Upper lobe of left lung (tissue), 6 donors: Measurements from ENCODE around the gene PRR15. TPM values are rescaled to one million over a fixed set of nuclear protein-coding genes. Genes with fewer than 3 reads are reported as not detected.

ENCODE experiments used
- ATAC-seq, 2 donors: fragments of 200-7000 bp; cut with Tn5 transposase; one replicate each; pipeline ENCODE4 v1.9.1; 2022; ENCODE audit warnings: mild to moderate bottlenecking in 2 of 2, moderate library complexity in 2 of 2; ENCODE audit not compliant: low FRiP score in 2 of 2
- DNase-seq, 2 donors: peaks; one replicate each; pipeline ENCODE4 v3.0.0-alpha.2; 2019 to 2020
- H3K27ac ChIP-seq, 4 donors: fragments of 200-600 bp; sonication (generic); one replicate each; pipeline ENCODE4 v1.5.1; 2016 to 2019
- H3K27me3 ChIP-seq, 4 donors: fragments of 200-600 bp; sonication (generic); one replicate each; pipeline ENCODE4 v1.5.1; 2017 to 2019
- H3K36me3 ChIP-seq, 4 donors: fragments of 200-600 bp; sonication (generic); one replicate each; pipeline ENCODE4 v1.5.1; 2016 to 2019
- H3K4me1 ChIP-seq, 4 donors: fragments of 200-600 bp; sonication (generic); one replicate each; pipeline ENCODE4 v1.5.1; 2018 to 2019
- H3K4me3 ChIP-seq, 4 donors: fragments of 200-600 bp; sonication (generic); one replicate each; pipeline ENCODE4 v1.5.1; 2017 to 2019; ENCODE audit warnings: mild to moderate bottlenecking in 2 of 4, moderate library complexity in 1 of 4
- H3K9me3 ChIP-seq, 4 donors: fragments of 200-600 bp; sonication (generic); one replicate each; pipeline ENCODE4 v1.5.1; 2018 to 2019
- CTCF ChIP-seq, 6 experiments: fragments of 450-650 bp in 4 of 6; fragments of 200-600 bp in 2 of 6; sonication (generic) in 2 of 6; IDR thresholded peaks; one replicate each; pipeline ENCODE4 v1.5.1; 2016 to 2019; ENCODE audit warnings: antibody characterized with exemption in 6 of 6
- EP300 ChIP-seq, 4 donors: sonication (generic); formaldehyde crosslinking; IDR thresholded peaks; one replicate each; pipeline ENCODE4 v1.5.1; 2017; ENCODE audit warnings: antibody characterized with exemption in 4 of 4, control low read depth in 2 of 4
- POLR2A ChIP-seq, 4 donors: fragments of 450-650 bp; IDR thresholded peaks; one replicate each; pipeline ENCODE4 v1.5.1; 2016 to 2017; ENCODE audit warnings: antibody characterized with exemption in 4 of 4, mild to moderate bottlenecking in 2 of 4
- POLR2AphosphoS5 ChIP-seq, 2 donors: sonication (generic); formaldehyde crosslinking; IDR thresholded peaks; one replicate each; pipeline ENCODE4 v1.5.1; 2017; ENCODE audit warnings: antibody characterized with exemption in 2 of 2
- WGBS, 2 donors: methylation state at CpG; one replicate each; pipeline ENCODE4 v1.1.5; 2017 to 2018; 5-methylcytosine and 5-hydroxymethylcytosine counted together
- total RNA-seq, 6 donors: library from RNA; depleted of rRNA in 4 of 6; stranded (reverse); fragments of >200 nt in 4 of 6; gene quantifications; one replicate each; pipeline versions ENCODE4 v1.1.0 to v1.2.1, GENCODE V29; 2016 to 2021
- donor health status: DM: no; HTN: no; CAD: no; lungs with moderate emphysema.
- donor health status: DM: no; HTN: yes; CAD: no; lungs with severe emphysema.

The PRR15 gene
- total RNA-seq, 6 donors from 2014 or later: 2.1 to 13.5 (median 3.5) TPM

GRCh38 chr7:29611941-29612544 is 48.4 kb downstream of the PRR15 start:
- Histone ChIP-seq H3K27ac (no peak overlapping the region), H3K36me3 (no peaks in the 10 kb centered on the region), H3K4me1 (peaks cover 0 to 4% (median 0%) of the 10 kb centered on the region in 4 donors), H3K4me3 (no peak overlapping the region), H3K27me3 (no peaks in the 10 kb centered on the region), H3K9me3 (no peaks in the 10 kb centered on the region)
- 75 to 80% methylated on average over 4 of the region's 4 CpGs for WGBS, 2 donors
- DNase-seq (no peak), ATAC-seq (no peak)
- TF ChIP-seq POLR2A (IDR thresholded peaks at IDR 0.05): no peak
- TF ChIP-seq EP300 (IDR thresholded peaks at IDR 0.05): no peak
- no peak for TF ChIP-seq POLR2AphosphoS5 (IDR thresholded peaks at IDR 0.05)
- no peak for TF ChIP-seq CTCF (IDR thresholded peaks at IDR 0.05)

GRCh38 chr7:29612596-29612995 is 49.0 kb downstream of the PRR15 start:
- no peaks in the 10 kb centered on the region for H3K27me3 ChIP-seq
- peaks cover 0 to 4% (median 0%) of the 10 kb centered on the region in 4 donors for H3K4me1 ChIP-seq
- H3K36me3 ChIP-seq: no peaks in the 10 kb centered on the region
- TF ChIP-seq CTCF (IDR thresholded peaks at IDR 0.05) (no peak), POLR2A (IDR thresholded peaks at IDR 0.05) (no peak), POLR2AphosphoS5 (IDR thresholded peaks at IDR 0.05) (no peak), EP300 (IDR thresholded peaks at IDR 0.05) (no peak)
- no peak overlapping the region for H3K4me3 ChIP-seq
- WGBS, 2 donors: 87 to 91% methylated on average over 2 of the region's 2 CpGs
- H3K9me3 ChIP-seq: no peaks in the 10 kb centered on the region
- H3K27ac ChIP-seq: no peak overlapping the region
- DNase-seq (no peak), ATAC-seq (no peak)

GRCh38 chr7:29613100-29613499 is 49.5 kb downstream of the PRR15 start:
- DNase-seq (no peak), ATAC-seq (no peak)
- H3K4me3 ChIP-seq: no peak overlapping the region
- H3K27ac ChIP-seq: no peak overlapping the region
- H3K9me3 ChIP-seq: no peaks in the 10 kb centered on the region
- H3K4me1 ChIP-seq: peaks cover 0 to 4% (median 0%) of the 10 kb centered on the region in 4 donors
- no peaks in the 10 kb centered on the region for H3K27me3 ChIP-seq
- 92 to 94% methylated on average over 3 of the region's 3 CpGs for WGBS, 2 donors
- no peak for TF ChIP-seq EP300 (IDR thresholded peaks at IDR 0.05)
- TF ChIP-seq POLR2A (IDR thresholded peaks at IDR 0.05): no peak
- TF ChIP-seq CTCF (IDR thresholded peaks at IDR 0.05): no peak
- TF ChIP-seq POLR2AphosphoS5 (IDR thresholded peaks at IDR 0.05): no peak
- H3K36me3 ChIP-seq: no peaks in the 10 kb centered on the region

GRCh38 chr7:29614229-29614628 is 50.6 kb downstream of the PRR15 start:
- Histone ChIP-seq H3K4me1 (peaks cover 0 to 4% (median 0%) of the 10 kb centered on the region in 4 donors), H3K27ac (no peak overlapping the region), H3K27me3 (no peaks in the 10 kb centered on the region), H3K4me3 (no peak overlapping the region), H3K9me3 (no peaks in the 10 kb centered on the region), H3K36me3 (no peaks in the 10 kb centered on the region)
- DNase-seq (no peak), ATAC-seq (no peak)
- WGBS, 2 donors: 56 to 89% methylated on average over 2 of the region's 2 CpGs
- TF ChIP-seq POLR2AphosphoS5 (IDR thresholded peaks at IDR 0.05) (no peak), POLR2A (IDR thresholded peaks at IDR 0.05) (no peak), EP300 (IDR thresholded peaks at IDR 0.05) (no peak), CTCF (IDR thresholded peaks at IDR 0.05) (no peak)

Other genes with a start within 250 kb of the PRR15 start
- 1 to 10 TPM in 2 of 6 donors, under 1 TPM in 2, not detected in 2; 0.34 to 1.3 (median 0.96) TPM for gene WIPF3, start 242.7 kb downstream of the PRR15 start, total RNA-seq